GM10266 (cell line): ENCODE results near the gene SYNC.

ENCODE experiments used
- DNase-seq: peaks from one replicate; pipeline ENCODE4 v3.0.0; 2012; ENCODE audit errors: extremely low spot score
- CTCF ChIP-seq: IDR thresholded peaks from 2 replicates; pipeline ENCODE4 v1.5.1; 2012; ENCODE audit warnings: mild to moderate bottlenecking, low read depth; ENCODE audit not compliant: control insufficient read depth, insufficient read depth; ENCODE audit errors: missing control alignments

Gene SYNC

GRCh38 chr1:32666901-32667566, 35.5 kb downstream of the SYNC start:
- DNase-seq: no peak
- no peak for TF ChIP-seq CTCF

GRCh38 chr1:32665915-32666314, 36.7 kb downstream of the SYNC start:
- TF ChIP-seq CTCF: no peak

GRCh38 chr1:32659581-32659980, 43.0 kb downstream of the SYNC start:
- TF ChIP-seq CTCF: no peak
- no peak for DNase-seq

More at GRCh38 chr1:32665915-32666314, 36.7 kb downstream of the SYNC start:
- DNase-seq: no peak

GRCh38 chr1:32652244-32652962, 50.2 kb downstream of the SYNC start:
- DNase-seq: no peak
- TF ChIP-seq CTCF: no peak

- TF ChIP-seq CTCF: no peak
- DNase-seq: no peak
Observed at GRCh38 chr1:32651461-32652073, 51.0 kb downstream of the SYNC start.

- TF ChIP-seq CTCF: no peak
Observed at GRCh38 chr1:32650752-32651460, 51.7 kb downstream of the SYNC start, which contains the start of gene RBBP4. RBBP4 (plus strand) TSS chr1:32651208; CDS start chr1:32651307, 99 bp downstream.

GRCh38 chr1:32650248-32650751, 52.3 kb downstream of the SYNC start, which contains the start of gene ZBTB8OS:
ZBTB8OS (minus strand) TSS chr1:32650550; CDS start chr1:32650529, 21 bp downstream.
- peak; percentile 86 for DNase-seq
- no peak for TF ChIP-seq CTCF

More at GRCh38 chr1:32650752-32651460, 51.7 kb downstream of the SYNC start, which contains the start of gene RBBP4:
- peak; percentile 95 for DNase-seq
